Activated T-helper 2 cell treated with anti-CD3 and anti-CD28 coated beads, Interferon-gamma antibody, Interleukin-2, Interleukin-4, amounts not matched to agents 10 μg/mL and 5 μg/mL and 100 μg/mL, durations not matched to agents 14 hours and 24 hours and 36 hours (primary cell): ENCODE results near the gene AUTS2. TPM values are rescaled to one million over a fixed set of nuclear protein-coding genes. Genes with fewer than 3 reads are reported as not detected.

ENCODE experiments used
- DNase-seq: peaks from one replicate; pipeline ENCODE4 v3.0.0; 2021; ENCODE audit warnings: low spot score
- H3K27ac Mint-ChIP-seq: one replicate; pipeline ENCODE4 v1.8.0; 2021; ENCODE audit warnings: mixed read lengths
- H3K27me3 Mint-ChIP-seq: one replicate; pipeline ENCODE4 v1.8.0; 2021; ENCODE audit warnings: low read depth, mixed read lengths
- H3K36me3 Mint-ChIP-seq: one replicate; pipeline ENCODE4 v1.8.0; 2021; ENCODE audit warnings: low read depth, mixed read lengths
- H3K4me1 Mint-ChIP-seq: one replicate; pipeline ENCODE4 v1.8.0; 2021; ENCODE audit warnings: low read depth, mixed read lengths
- H3K4me3 Mint-ChIP-seq: one replicate; pipeline ENCODE4 v1.8.0; 2021; ENCODE audit warnings: low read depth, mild to moderate bottlenecking, moderate library complexity, mixed read lengths
- H3K9me3 Mint-ChIP-seq: one replicate; pipeline ENCODE4 v1.8.0; 2021; ENCODE audit warnings: mixed read lengths
- intact Hi-C: fragments of 100-400 bp; cut with micrococcal nuclease; formaldehyde crosslinking; loops from one replicate; pipeline ENCODE4 v1.15.1; 2023
- total RNA-seq: library from RNA; stranded (reverse); gene quantifications from 2 replicates; pipeline ENCODE4 v1.2.3, GENCODE V29; 2022

The AUTS2 gene
- total RNA-seq, 1 donor from 2014 or later, result 1.1 TPM

- Mint-ChIP-seq H3K4me3 (no peak overlapping the region), H3K4me1 (no peaks in the 10 kb centered on the region)
- intact Hi-C loops, result no loop called here
Measured at GRCh38 chr7:69858471-69858870, 260.2 kb downstream of the AUTS2 start.

GRCh38 chr7:69859342-69859741, 261.1 kb downstream of the AUTS2 start:
- H3K4me1 Mint-ChIP-seq, result no peaks in the 10 kb centered on the region
- no peaks in the 10 kb centered on the region for H3K9me3 Mint-ChIP-seq
- no peak overlapping the region for H3K4me3 Mint-ChIP-seq
- no peak for DNase-seq
- no peaks in the 10 kb centered on the region for H3K27me3 Mint-ChIP-seq
- no peak overlapping the region for H3K27ac Mint-ChIP-seq
- no peaks in the 10 kb centered on the region for H3K36me3 Mint-ChIP-seq
- intact Hi-C loops, result no loop called here

More at GRCh38 chr7:69858471-69858870, 260.2 kb downstream of the AUTS2 start:
- Mint-ChIP-seq H3K36me3 (no peaks in the 10 kb centered on the region), H3K27ac (no peak overlapping the region), H3K27me3 (no peaks in the 10 kb centered on the region), H3K9me3 (no peaks in the 10 kb centered on the region)
- no peak for DNase-seq

- H3K4me1 Mint-ChIP-seq, result no peaks in the 10 kb centered on the region
- intact Hi-C loops, result no loop called here
- no peaks in the 10 kb centered on the region for H3K9me3 Mint-ChIP-seq
- DNase-seq, result no peak
- H3K36me3 Mint-ChIP-seq, result no peaks in the 10 kb centered on the region
- no peaks in the 10 kb centered on the region for H3K27me3 Mint-ChIP-seq
- H3K27ac Mint-ChIP-seq, result no peak overlapping the region
- H3K4me3 Mint-ChIP-seq, result no peak overlapping the region
Measured at GRCh38 chr7:69860486-69860885, 262.2 kb downstream of the AUTS2 start.

- intact Hi-C loops, result no loop called here
- Mint-ChIP-seq H3K27ac (no peak overlapping the region), H3K27me3 (no peaks in the 10 kb centered on the region), H3K36me3 (no peaks in the 10 kb centered on the region), H3K4me3 (no peak overlapping the region), H3K4me1 (no peaks in the 10 kb centered on the region), H3K9me3 (no peaks in the 10 kb centered on the region)
- DNase-seq, result no peak
Measured at GRCh38 chr7:69860941-69861622, 262.8 kb downstream of the AUTS2 start.

GRCh38 chr7:69862413-69863064, 264.3 kb downstream of the AUTS2 start:
- DNase-seq, result no peak
- Mint-ChIP-seq H3K36me3 (no peaks in the 10 kb centered on the region), H3K4me3 (no peak overlapping the region), H3K27me3 (no peaks in the 10 kb centered on the region), H3K9me3 (no peaks in the 10 kb centered on the region), H3K27ac (no peak overlapping the region), H3K4me1 (no peaks in the 10 kb centered on the region)
- intact Hi-C loops, result no loop called here

- no peaks in the 10 kb centered on the region for H3K9me3 Mint-ChIP-seq
- H3K27me3 Mint-ChIP-seq, result no peaks in the 10 kb centered on the region
- H3K27ac Mint-ChIP-seq, result no peak overlapping the region
- intact Hi-C loops, result no loop called here
- no peak for DNase-seq
- H3K4me3 Mint-ChIP-seq, result no peak overlapping the region
- H3K4me1 Mint-ChIP-seq, result no peaks in the 10 kb centered on the region
- no peaks in the 10 kb centered on the region for H3K36me3 Mint-ChIP-seq
Measured at GRCh38 chr7:69864274-69864673, 266.0 kb downstream of the AUTS2 start.

DNA sequence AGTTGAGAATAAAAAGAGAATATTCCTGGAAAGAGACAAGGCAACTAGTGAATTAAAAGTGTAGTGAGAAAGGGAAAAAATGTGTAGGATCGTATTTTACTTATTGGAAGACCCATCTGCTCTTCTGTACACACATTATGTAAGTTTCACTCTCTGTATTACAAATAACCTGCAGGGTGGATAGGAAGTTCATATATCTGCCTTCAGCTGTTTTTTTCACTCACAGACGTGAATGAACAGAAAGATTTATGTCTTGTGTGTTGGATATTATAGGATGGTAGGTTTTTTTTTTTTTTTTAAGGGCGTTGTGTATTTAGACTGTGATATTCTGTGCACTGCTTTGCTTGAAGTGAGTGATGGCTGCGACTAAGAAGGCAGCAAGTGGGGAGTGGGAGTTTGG, 266.5 kb downstream of the AUTS2 start:
- intact Hi-C loops, result no loop called here
- Mint-ChIP-seq H3K4me1 (no peaks in the 10 kb centered on the region), H3K27me3 (no peaks in the 10 kb centered on the region), H3K27ac (no peak overlapping the region), H3K4me3 (no peak overlapping the region), H3K9me3 (no peaks in the 10 kb centered on the region), H3K36me3 (no peaks in the 10 kb centered on the region)
- no peak for DNase-seq

DNA sequence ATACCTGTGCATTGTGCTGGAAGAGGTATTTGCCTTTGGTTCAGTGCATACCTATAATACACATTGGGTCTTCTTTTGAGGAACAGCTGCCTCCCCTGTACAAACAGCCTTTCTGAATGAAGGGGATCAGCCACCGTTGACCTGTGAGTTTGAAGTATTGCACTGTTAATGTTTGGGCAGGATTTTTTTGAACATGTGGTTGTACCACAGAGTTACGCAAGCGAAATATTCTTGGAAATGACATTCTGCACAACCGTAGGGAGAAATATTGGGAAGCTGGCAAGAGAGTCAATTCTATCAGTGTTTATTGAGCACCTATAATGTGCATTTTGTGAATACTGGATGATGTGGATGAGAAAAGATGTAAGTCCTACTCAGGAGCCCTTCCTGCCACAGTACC, 270.6 kb downstream of the AUTS2 start:
- Mint-ChIP-seq H3K4me1 (no peaks in the 10 kb centered on the region), H3K36me3 (no peaks in the 10 kb centered on the region)
- intact Hi-C loops, result no loop called here

DNA sequence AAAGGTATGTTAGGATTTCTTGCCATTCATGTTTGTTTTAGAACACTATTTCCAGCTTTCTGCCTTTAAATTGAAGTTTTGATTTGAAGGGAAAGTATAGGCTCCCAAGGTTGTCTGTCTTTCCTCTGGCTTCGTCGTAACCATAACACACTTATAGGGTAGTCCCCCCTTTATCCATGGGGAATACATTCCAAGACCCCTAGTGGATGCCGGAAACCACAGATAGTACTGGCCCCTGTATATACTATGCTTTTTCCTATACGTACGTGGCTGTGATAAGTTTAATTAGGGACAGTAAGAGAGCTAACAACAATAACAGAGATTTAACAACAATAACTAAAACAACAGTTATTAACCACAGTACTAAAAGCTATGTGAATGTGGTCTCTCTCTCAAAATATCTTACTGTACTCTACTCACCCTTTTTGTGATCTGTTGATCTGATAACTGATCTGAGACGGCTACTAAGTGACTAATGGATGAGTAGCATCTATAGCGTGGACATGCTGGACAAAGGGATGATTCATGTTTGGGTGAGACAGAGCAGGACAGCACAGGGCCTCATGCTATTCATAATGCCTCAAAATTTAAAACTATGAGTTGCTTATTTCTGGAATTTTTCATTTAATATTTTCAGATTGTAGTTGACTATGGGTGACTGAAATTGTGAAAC, 273.1 kb downstream of the AUTS2 start:
- no peaks in the 10 kb centered on the region for H3K4me1 Mint-ChIP-seq
- intact Hi-C loops, result no loop called here

More for the DNA sequence above, 270.6 kb downstream of the AUTS2 start:
- H3K27me3 Mint-ChIP-seq, result no peaks in the 10 kb centered on the region
- DNase-seq, result no peak
- H3K27ac Mint-ChIP-seq, result no peak overlapping the region
- no peak overlapping the region for H3K4me3 Mint-ChIP-seq
- no peaks in the 10 kb centered on the region for H3K9me3 Mint-ChIP-seq

GRCh38 chr7:69871886-69872569, 273.8 kb downstream of the AUTS2 start:
- H3K4me1 Mint-ChIP-seq, result no peaks in the 10 kb centered on the region
- no peak overlapping the region for H3K4me3 Mint-ChIP-seq
- H3K27ac Mint-ChIP-seq, result no peak overlapping the region
- DNase-seq, result no peak
- H3K9me3 Mint-ChIP-seq, result no peaks in the 10 kb centered on the region
- H3K36me3 Mint-ChIP-seq, result no peaks in the 10 kb centered on the region
- no peaks in the 10 kb centered on the region for H3K27me3 Mint-ChIP-seq
- intact Hi-C loops, result no loop called here

More for the DNA sequence above, 273.1 kb downstream of the AUTS2 start:
- H3K36me3 Mint-ChIP-seq, result no peaks in the 10 kb centered on the region
- no peak overlapping the region for H3K4me3 Mint-ChIP-seq
- H3K27ac Mint-ChIP-seq, result no peak overlapping the region
- no peaks in the 10 kb centered on the region for H3K9me3 Mint-ChIP-seq
- no peak for DNase-seq
- H3K27me3 Mint-ChIP-seq, result no peaks in the 10 kb centered on the region

DNA sequence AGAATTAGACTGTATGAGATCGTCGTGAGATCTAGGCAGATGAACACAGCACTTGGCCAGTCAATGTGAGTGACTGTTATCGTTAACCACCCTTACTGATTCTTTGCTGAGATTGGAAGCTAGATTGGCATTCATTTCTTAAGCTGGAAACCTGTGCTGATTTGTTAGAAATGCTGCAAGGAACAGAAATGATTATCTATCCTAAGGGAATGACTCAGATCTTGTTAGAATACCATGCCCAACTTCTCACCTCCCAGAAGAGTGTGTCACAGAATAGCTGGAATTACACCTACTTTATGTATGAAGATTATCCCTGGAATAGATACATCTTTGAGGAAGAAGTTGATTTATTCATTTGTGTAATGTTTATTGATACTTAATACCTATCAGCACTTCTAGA, 275.2 kb downstream of the AUTS2 start:
- H3K27ac Mint-ChIP-seq, result no peak overlapping the region
- DNase-seq, result no peak
- no peak overlapping the region for H3K4me3 Mint-ChIP-seq
- H3K4me1 Mint-ChIP-seq, result no peaks in the 10 kb centered on the region
- intact Hi-C loops, result no loop called here
- no peaks in the 10 kb centered on the region for H3K9me3 Mint-ChIP-seq
- H3K36me3 Mint-ChIP-seq, result no peaks in the 10 kb centered on the region
- no peaks in the 10 kb centered on the region for H3K27me3 Mint-ChIP-seq

GRCh38 chr7:69878015-69878414, 279.7 kb downstream of the AUTS2 start:
- no peak for DNase-seq
- no peaks in the 10 kb centered on the region for H3K27me3 Mint-ChIP-seq
- no peak overlapping the region for H3K27ac Mint-ChIP-seq
- H3K4me3 Mint-ChIP-seq, result no peak overlapping the region
- intact Hi-C loops, result no loop called here
- no peaks in the 10 kb centered on the region for H3K9me3 Mint-ChIP-seq
- H3K36me3 Mint-ChIP-seq, result no peaks in the 10 kb centered on the region
- no peaks in the 10 kb centered on the region for H3K4me1 Mint-ChIP-seq

DNA sequence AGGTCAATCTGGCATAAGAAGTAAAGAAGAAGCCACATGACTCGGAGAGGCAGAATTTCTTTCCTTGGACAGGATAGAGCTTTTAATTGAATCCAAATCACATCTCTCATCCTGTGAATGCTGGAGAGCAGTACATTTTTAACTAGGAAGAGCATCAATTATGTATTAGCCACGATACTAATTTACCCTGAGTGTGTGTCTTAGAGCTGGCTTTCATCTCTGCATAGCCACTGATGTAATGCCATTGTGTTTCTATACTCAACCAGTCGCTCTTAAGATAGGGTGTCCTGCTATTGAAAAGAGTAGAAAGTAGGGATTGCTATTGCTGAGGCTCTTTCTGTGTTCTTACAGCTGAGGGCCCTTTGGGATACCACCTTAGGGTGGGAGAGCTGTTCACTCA, 280.3 kb downstream of the AUTS2 start:
- Mint-ChIP-seq H3K27ac (no peak overlapping the region), H3K4me3 (no peak overlapping the region), H3K27me3 (no peaks in the 10 kb centered on the region), H3K9me3 (no peaks in the 10 kb centered on the region), H3K4me1 (no peaks in the 10 kb centered on the region), H3K36me3 (no peaks in the 10 kb centered on the region)
- DNase-seq, result no peak
- intact Hi-C loops, result no loop called here
